Measurements from ENCODE around the gene SMAD3. TPM values are rescaled to one million over a fixed set of nuclear protein-coding genes. Genes with fewer than 3 reads are reported as not detected.

The SMAD3 gene
- polyA plus RNA-seq, 4 donors: 42.6 to 62.2 (median 49.6) TPM

- DNase-seq (ENCODE audit: low read depth in 4 of 4, low spot score in 2 of 4): no peak
Observed at GRCh38 chr15:67190813-67191212, 125.4 kb downstream of the SMAD3 start.

GRCh38 chr15:67192185-67192820 lies 126.9 kb downstream of the SMAD3 start:
- no peak for DNase-seq (ENCODE audit: low read depth in 4 of 4, low spot score in 2 of 4)

GRCh38 chr15:67193223-67193990 lies 128.0 kb downstream of the SMAD3 start:
- no peak for DNase-seq (ENCODE audit: low read depth in 4 of 4, low spot score in 2 of 4)

GRCh38 chr15:67194171-67195114 lies 129.0 kb downstream of the SMAD3 start:
- DNase-seq (ENCODE audit: low read depth in 4 of 4, low spot score in 2 of 4): no peak

GRCh38 chr15:67195305-67195704 lies 129.9 kb downstream of the SMAD3 start:
- DNase-seq (ENCODE audit: low read depth in 4 of 4, low spot score in 2 of 4): no peak

GRCh38 chr15:67196222-67196621 lies 130.8 kb downstream of the SMAD3 start:
- DNase-seq (ENCODE audit: low read depth in 4 of 4, low spot score in 2 of 4): no peak

- DNase-seq (ENCODE audit: low read depth in 4 of 4, low spot score in 2 of 4): no peak
Observed at GRCh38 chr15:67196672-67197363, 131.4 kb downstream of the SMAD3 start.

- DNase-seq (ENCODE audit: low read depth in 4 of 4, low spot score in 2 of 4): no peak
Observed at GRCh38 chr15:67197364-67197695, 131.9 kb downstream of the SMAD3 start.

GRCh38 chr15:67198157-67198754 lies 132.9 kb downstream of the SMAD3 start:
- no peak for DNase-seq (ENCODE audit: low read depth in 4 of 4, low spot score in 2 of 4)

- DNase-seq (ENCODE audit: low read depth in 4 of 4, low spot score in 2 of 4): no peak
Observed at GRCh38 chr15:67199391-67199790, 134.0 kb downstream of the SMAD3 start.

GRCh38 chr15:67199881-67200763 lies 134.7 kb downstream of the SMAD3 start:
- DNase-seq (ENCODE audit: low read depth in 4 of 4, low spot score in 2 of 4): no peak

- no peak for DNase-seq (ENCODE audit: low read depth in 4 of 4, low spot score in 2 of 4)
Observed at GRCh38 chr15:67201136-67201535, 135.7 kb downstream of the SMAD3 start.

- no peak for DNase-seq (ENCODE audit: low read depth in 4 of 4, low spot score in 2 of 4)
Observed at GRCh38 chr15:67202091-67202490, 136.7 kb downstream of the SMAD3 start.

- no peak for DNase-seq (ENCODE audit: low read depth in 4 of 4, low spot score in 2 of 4)
Observed at GRCh38 chr15:67202991-67203390, 137.6 kb downstream of the SMAD3 start.

- no peak for DNase-seq (ENCODE audit: low read depth in 4 of 4, low spot score in 2 of 4)
Observed at GRCh38 chr15:67207555-67208207, 142.3 kb downstream of the SMAD3 start.

- no peak for DNase-seq (ENCODE audit: low read depth in 4 of 4, low spot score in 2 of 4)
Observed at GRCh38 chr15:67208396-67208795, 143.0 kb downstream of the SMAD3 start.

- DNase-seq (ENCODE audit: low read depth in 4 of 4, low spot score in 2 of 4): no peak
Observed at GRCh38 chr15:67210555-67211168, 145.3 kb downstream of the SMAD3 start.

GRCh38 chr15:67212684-67213367 lies 147.4 kb downstream of the SMAD3 start:
- DNase-seq (ENCODE audit: low read depth in 4 of 4, low spot score in 2 of 4): no peak

Data from left renal cortex interstitium (tissue), 4 donors.